Activated CD8-positive, alpha-beta memory T cell treated with anti-CD3 and anti-CD28 coated beads, Interleukin-2, amount 50 U/mL, for 48 hours (primary cell): ENCODE results near the gene C2orf49.

Source experiments
- DNase-seq: peaks from one replicate; pipeline ENCODE4 v3.0.0-alpha.2; 2020

The C2orf49 gene

GRCh38 chr2:105364436-105365139 is 27.2 kb downstream of the C2orf49 start:
- no peak for DNase-seq

- DNase-seq, result no peak
Observed at GRCh38 chr2:105365206-105365605, 27.9 kb downstream of the C2orf49 start.

- no peak for DNase-seq
Observed at GRCh38 chr2:105368759-105369408, 31.5 kb downstream of the C2orf49 start.

GRCh38 chr2:105369777-105370690 is 32.7 kb downstream of the C2orf49 start:
- peak; percentile 91 for DNase-seq

GRCh38 chr2:105371156-105371555 is 33.8 kb downstream of the C2orf49 start:
- no peak for DNase-seq

- no peak for DNase-seq
Observed at GRCh38 chr2:105371810-105372209, 34.5 kb downstream of the C2orf49 start.

GRCh38 chr2:105373344-105373781 is 36.0 kb downstream of the C2orf49 start:
- DNase-seq, result no peak

- DNase-seq, result no peak
Observed at GRCh38 chr2:105373895-105374401, 36.6 kb downstream of the C2orf49 start.

- DNase-seq, result no peak
Observed at GRCh38 chr2:105375001-105375561, 37.7 kb downstream of the C2orf49 start.

GRCh38 chr2:105376010-105376409 is 38.7 kb downstream of the C2orf49 start:
- no peak for DNase-seq

GRCh38 chr2:105376789-105377240 is 39.5 kb downstream of the C2orf49 start:
- no peak for DNase-seq

- no peak for DNase-seq
Observed at GRCh38 chr2:105377871-105378270, 40.5 kb downstream of the C2orf49 start.

- DNase-seq, result no peak
Observed at GRCh38 chr2:105378276-105378840, 41.0 kb downstream of the C2orf49 start.

GRCh38 chr2:105378921-105379383 is 41.6 kb downstream of the C2orf49 start:
- no peak for DNase-seq

GRCh38 chr2:105379741-105380186 is 42.4 kb downstream of the C2orf49 start:
- no peak for DNase-seq

- DNase-seq, result no peak
Observed at GRCh38 chr2:105380432-105381100, 43.2 kb downstream of the C2orf49 start.

GRCh38 chr2:105381101-105381668 is 43.8 kb downstream of the C2orf49 start:
- DNase-seq, result no peak

- no peak for DNase-seq
Observed at GRCh38 chr2:105382177-105382576, 44.8 kb downstream of the C2orf49 start.

- no peak for DNase-seq
Observed at GRCh38 chr2:105383432-105384166, 46.3 kb downstream of the C2orf49 start.

GRCh38 chr2:105384216-105384615 is 46.9 kb downstream of the C2orf49 start:
- DNase-seq, result no peak

- DNase-seq, result no peak
Observed at GRCh38 chr2:105384861-105385260, 47.5 kb downstream of the C2orf49 start.
